Aorta (tissue), 5 donors: ENCODE data around the gene KDM2B. TPM values are rescaled to one million over a fixed set of nuclear protein-coding genes. Genes with fewer than 3 reads are reported as not detected.

Experiments
- ATAC-seq: fragments of 200-7000 bp; cut with Tn5 transposase; one replicate; pipeline ENCODE4 v1.9.1; 2022; ENCODE audit warnings: moderate library complexity; ENCODE audit not compliant: low FRiP score
- DNase-seq, 2 donors: peaks; one replicate each; pipeline ENCODE4 v3.0.0-alpha.2; 2020
- H3K27ac ChIP-seq, 2 donors: one replicate each; pipeline ENCODE4 v1.5.1; 2013; ENCODE audit warnings: low read length in 2 of 2, mild to moderate bottlenecking in 2 of 2, moderate library complexity in 2 of 2, control low read depth in 1 of 2, inconsistent platforms in 1 of 2, low read depth in 1 of 2
- H3K27me3 ChIP-seq, 2 donors: one replicate each; pipeline ENCODE4 v1.6.1; 2013; ENCODE audit warnings: control low read depth in 1 of 2, low read length in 1 of 2, mild to moderate bottlenecking in 1 of 2, moderate library complexity in 1 of 2; ENCODE audit not compliant: insufficient read depth in 2 of 2, control insufficient read depth in 1 of 2
- H3K36me3 ChIP-seq, 2 donors: one replicate each; pipeline ENCODE4 v1.6.1; 2013; ENCODE audit warnings: control low read depth in 1 of 2, low read length in 1 of 2, mild to moderate bottlenecking in 1 of 2; ENCODE audit not compliant: insufficient read depth in 2 of 2, control insufficient read depth in 1 of 2
- H3K4me1 ChIP-seq, 2 donors: one replicate each; pipeline ENCODE4 v1.6.1; 2013; ENCODE audit warnings: low read length in 2 of 2, control low read depth in 1 of 2, mild to moderate bottlenecking in 1 of 2, moderate library complexity in 1 of 2; ENCODE audit not compliant: insufficient read depth in 2 of 2, control insufficient read depth in 1 of 2
- H3K4me3 ChIP-seq, 2 donors: one replicate each; pipeline ENCODE4 v1.5.1; 2013; ENCODE audit warnings: low read length in 2 of 2, control low read depth in 1 of 2, mild to moderate bottlenecking in 1 of 2
- H3K9me3 ChIP-seq: one replicate; pipeline ENCODE4 v1.6.1; 2013; ENCODE audit warnings: mild to moderate bottlenecking, low read length; ENCODE audit not compliant: control insufficient read depth
- WGBS, 2 donors: extraction: QIAGEN DNeasy Blood & Tissue Kit; methylation state at CpG; one replicate each; pipeline ENCODE4 v1.1.7; 2013; 5-methylcytosine and 5-hydroxymethylcytosine counted together
- intact Hi-C, 2 donors: fragments of 100-400 bp; cut with DNase I; formaldehyde crosslinking; loops; one replicate each; pipeline versions ENCODE4 v1.14.2 to v1.15.0; 2022
- polyA plus RNA-seq, 2 donors: library from polyadenylated mRNA; stranded (reverse); fragments of 200-250 nt; gene quantifications; one replicate each; pipeline ENCODE4 v1.2.3, GENCODE V29; 2013
- total RNA-seq, 2 donors: library from RNA; stranded (reverse); fragmentation: NEBNext Ultra II Directional; extraction: Animal tissue kit (Norgen Biotek cat#: 25700); gene quantifications; one replicate each; pipeline ENCODE4 v1.2.1, GENCODE V29; 2021
- donor health status: healthy with polysubstance abuse.
- donor health status: Bipolar disorder and iron deficiency.
- donor health status: DM: no; HTN: no; CAD: no.
- donor health status: DM: no; HTN: no; CAD: no.
- donor health status: DM: yes; HTN: yes; CAD: no.

Gene KDM2B
- total and polyA plus RNA-seq, 4 donors: 8.0 to 28.0 (median 14.3) TPM

DNA sequence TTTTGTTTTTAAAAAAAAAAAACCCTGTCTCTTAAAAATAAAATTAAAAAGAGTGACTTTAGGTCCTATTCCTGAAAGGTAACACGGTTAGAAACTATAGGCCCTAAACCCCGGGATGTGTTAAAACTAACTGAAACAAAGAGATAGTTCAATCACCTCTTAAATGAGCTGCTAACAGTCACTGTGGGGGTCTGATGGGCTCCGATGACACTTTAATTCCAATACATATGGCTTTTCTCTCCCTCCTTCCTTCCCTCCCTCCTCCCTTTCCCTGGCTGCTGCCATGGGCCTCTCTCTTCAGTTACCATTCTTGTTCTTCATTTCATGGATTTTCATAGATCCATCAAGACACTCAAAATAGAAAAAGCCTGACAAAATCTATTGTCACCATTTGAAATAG lies 104.3 kb downstream of the KDM2B start:
- intact Hi-C loops: no loop called here
- H3K27me3 ChIP-seq: no peaks in the 10 kb centered on the region
- ATAC-seq (no peak), DNase-seq (no peak)
- H3K9me3 ChIP-seq: no peaks in the 10 kb centered on the region
- no peak overlapping the region for H3K4me3 ChIP-seq
- H3K36me3 ChIP-seq: no peaks in the 10 kb centered on the region
- no peaks in the 10 kb centered on the region for H3K4me1 ChIP-seq
- WGBS, 2 donors: 85 to 92% methylated on average over 3 of the region's 3 CpGs
- no peak overlapping the region for H3K27ac ChIP-seq

DNA sequence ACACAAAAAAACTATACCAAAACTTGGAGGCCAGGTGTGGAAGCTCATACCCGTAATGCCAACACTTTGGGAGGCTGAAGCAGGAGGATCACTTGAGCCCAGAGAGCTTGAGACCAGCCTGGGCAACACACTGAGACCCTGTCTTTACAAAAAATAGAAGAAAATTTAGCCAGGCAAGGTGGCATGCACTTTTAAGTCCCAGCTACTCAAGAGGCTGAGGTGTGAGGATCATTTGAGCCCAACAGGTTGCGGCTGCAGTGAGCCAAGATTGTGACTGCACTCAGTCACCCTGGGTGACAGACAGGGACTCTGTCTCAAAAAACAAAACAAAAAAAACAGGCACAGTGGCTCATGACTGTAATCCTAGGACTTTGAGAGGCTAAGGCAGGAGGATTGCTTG lies 105.5 kb downstream of the KDM2B start:
- no peak overlapping the region for H3K4me3 ChIP-seq
- DNase-seq: no peak
- H3K27me3 ChIP-seq: no peaks in the 10 kb centered on the region
- no peaks in the 10 kb centered on the region for H3K36me3 ChIP-seq
- H3K9me3 ChIP-seq: no peaks in the 10 kb centered on the region
- no peaks in the 10 kb centered on the region for H3K4me1 ChIP-seq
- H3K27ac ChIP-seq: no peak overlapping the region
- no peak for ATAC-seq
- intact Hi-C loops: no loop called here
- WGBS, 2 donors: 96 to 98% methylated on average over 2 of the region's 2 CpGs

DNA sequence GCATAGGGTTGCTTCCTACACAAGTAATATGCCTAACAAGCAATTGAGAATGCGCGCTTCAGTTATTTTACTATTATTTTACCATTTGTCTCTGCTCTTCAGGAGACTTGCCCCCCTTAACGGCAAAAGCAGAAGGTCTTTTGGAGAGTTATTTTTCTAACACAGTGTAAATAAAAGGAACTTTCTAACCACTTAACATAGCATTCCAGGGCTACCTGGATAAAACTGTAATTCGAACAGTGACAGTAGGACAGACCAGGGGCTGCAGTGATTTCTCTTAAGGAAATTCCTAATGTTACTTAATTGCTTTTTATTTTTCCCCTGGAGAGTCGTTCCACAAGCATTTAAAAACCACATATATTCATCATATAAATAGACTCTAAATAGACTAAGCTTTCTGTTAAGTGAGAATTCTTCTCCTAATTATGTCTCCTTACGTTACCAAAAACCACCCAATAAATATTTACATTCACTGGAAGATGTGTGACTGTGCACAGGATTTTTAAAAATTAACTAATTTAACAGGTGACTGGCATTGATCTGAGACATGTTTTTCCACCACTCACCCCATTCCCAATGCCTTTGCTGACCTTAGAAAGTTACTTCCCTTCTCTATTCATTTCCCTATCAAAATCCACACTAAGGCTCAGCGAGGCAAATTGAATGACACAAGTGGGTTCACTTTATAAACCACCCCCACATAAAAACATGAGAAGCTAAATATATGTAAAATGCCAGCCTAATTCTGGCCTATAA lies 108.5 kb downstream of the KDM2B start:
- Histone ChIP-seq H3K9me3 (no peaks in the 10 kb centered on the region), H3K36me3 (no peaks in the 10 kb centered on the region), H3K27me3 (no peaks in the 10 kb centered on the region), H3K4me3 (no peak overlapping the region), H3K27ac (no peak overlapping the region), H3K4me1 (no peaks in the 10 kb centered on the region)
- DNase-seq (no peak), ATAC-seq (no peak)
- intact Hi-C loops: no loop called here
- WGBS, 2 donors: 92 to 93% methylated on average over 7 of the region's 7 CpGs

DNA sequence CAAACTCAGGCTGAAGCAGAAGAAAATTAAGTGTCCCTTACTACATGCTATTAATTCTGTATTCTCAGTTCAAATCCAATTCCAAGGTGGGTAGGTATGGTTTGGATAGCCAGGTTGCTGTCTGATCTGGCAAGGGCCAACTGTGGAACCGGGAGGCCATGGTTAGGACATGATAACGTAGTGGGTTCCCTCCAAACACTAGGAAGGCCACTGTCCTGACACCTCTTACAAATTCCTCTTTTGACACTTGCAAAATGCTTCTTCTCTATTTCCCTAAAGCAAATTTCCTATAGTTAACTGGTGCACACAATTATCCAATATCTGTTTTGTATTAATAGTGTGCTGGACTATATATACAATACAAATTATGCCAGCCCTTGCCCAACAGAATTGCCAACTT lies 110.1 kb downstream of the KDM2B start:
- H3K4me3 ChIP-seq: no peak overlapping the region
- H3K27me3 ChIP-seq: no peaks in the 10 kb centered on the region
- no peaks in the 10 kb centered on the region for H3K9me3 ChIP-seq
- WGBS, 2 donors: 90 to 91% methylated on average over 2 of the region's 2 CpGs
- ATAC-seq (no peak), DNase-seq (no peak)
- H3K4me1 ChIP-seq: no peaks in the 10 kb centered on the region
- H3K27ac ChIP-seq: no peak overlapping the region
- no peaks in the 10 kb centered on the region for H3K36me3 ChIP-seq
- intact Hi-C loops: no loop called here

DNA sequence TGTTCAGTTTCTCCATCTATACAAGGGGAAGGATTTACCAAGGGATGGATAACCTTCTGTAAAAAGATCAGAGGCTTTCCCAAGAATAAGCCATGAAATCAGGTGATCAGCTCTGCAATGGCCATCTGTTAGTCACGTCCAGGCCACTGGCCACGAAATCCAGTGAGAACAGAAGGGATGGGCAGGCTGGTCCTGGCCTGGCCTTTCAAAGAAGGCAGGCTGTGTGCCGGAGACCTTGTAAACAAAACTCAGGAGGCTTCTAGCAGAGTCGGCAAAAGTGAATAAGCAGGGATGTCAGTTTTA lies 112.4 kb downstream of the KDM2B start:
- WGBS, 2 donors: 60 to 63% methylated on average over 4 of the region's 4 CpGs
- ATAC-seq (no peak), DNase-seq (no peak)
- H3K27me3 ChIP-seq: no peaks in the 10 kb centered on the region
- no peaks in the 10 kb centered on the region for H3K36me3 ChIP-seq
- no peaks in the 10 kb centered on the region for H3K4me1 ChIP-seq
- H3K27ac ChIP-seq: no peak overlapping the region
- no peaks in the 10 kb centered on the region for H3K9me3 ChIP-seq
- no peak overlapping the region for H3K4me3 ChIP-seq
- intact Hi-C loops: no loop called here

DNA sequence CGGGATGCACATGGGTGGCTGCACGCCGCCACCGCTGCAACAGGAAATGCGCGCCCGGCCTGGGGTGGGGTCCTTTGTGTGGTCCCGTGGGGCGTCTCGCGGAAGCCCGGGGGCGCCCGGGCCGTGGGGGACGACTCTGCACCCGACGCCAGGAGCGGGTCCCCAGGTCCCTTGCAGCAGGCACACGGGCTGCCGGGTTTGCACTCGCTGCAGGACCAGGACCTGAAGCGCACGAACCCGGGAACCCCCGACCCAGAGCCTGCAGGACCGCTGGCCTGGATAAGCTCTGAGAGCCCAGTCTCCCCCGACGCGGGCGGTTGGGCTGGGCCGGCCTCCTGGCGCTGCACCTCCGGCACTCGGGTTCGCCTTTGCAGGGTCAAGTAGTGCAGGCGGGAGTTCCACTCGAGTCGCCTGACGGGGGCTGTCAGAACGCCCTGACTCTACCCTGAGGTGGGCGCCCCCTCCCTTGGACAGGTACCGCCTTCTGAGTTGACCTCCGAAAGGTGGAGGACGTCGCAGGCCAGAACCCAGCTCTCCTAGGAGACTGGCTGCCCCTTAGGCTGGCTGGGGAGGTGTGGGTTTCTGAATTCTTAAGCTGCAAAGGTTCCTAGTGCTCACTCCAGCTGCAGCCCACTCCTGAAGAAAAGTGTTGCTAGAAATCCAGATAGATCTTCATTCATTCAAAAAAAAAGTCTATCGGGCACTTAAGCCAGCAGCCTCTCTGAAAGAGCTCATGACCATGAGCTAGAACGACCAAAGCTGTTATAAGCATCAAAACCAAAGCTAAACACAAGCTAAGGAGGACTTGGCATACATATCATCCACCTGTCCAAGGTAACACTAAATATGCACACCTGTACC lies 113.0 kb downstream of the KDM2B start:
- ATAC-seq (peak; percentile 43), DNase-seq (peak; percentile 76 to 87)
- Histone ChIP-seq H3K4me3 (peak overlapping the region; percentile 19 to 29), H3K27ac (no peak overlapping the region), H3K4me1 (no peaks in the 10 kb centered on the region), H3K27me3 (no peaks in the 10 kb centered on the region), H3K9me3 (no peaks in the 10 kb centered on the region), H3K36me3 (no peaks in the 10 kb centered on the region)
- WGBS, 2 donors: 5% methylated on average over 47 to 48 of the region's 48 CpGs
- intact Hi-C loops: no loop called here

DNA sequence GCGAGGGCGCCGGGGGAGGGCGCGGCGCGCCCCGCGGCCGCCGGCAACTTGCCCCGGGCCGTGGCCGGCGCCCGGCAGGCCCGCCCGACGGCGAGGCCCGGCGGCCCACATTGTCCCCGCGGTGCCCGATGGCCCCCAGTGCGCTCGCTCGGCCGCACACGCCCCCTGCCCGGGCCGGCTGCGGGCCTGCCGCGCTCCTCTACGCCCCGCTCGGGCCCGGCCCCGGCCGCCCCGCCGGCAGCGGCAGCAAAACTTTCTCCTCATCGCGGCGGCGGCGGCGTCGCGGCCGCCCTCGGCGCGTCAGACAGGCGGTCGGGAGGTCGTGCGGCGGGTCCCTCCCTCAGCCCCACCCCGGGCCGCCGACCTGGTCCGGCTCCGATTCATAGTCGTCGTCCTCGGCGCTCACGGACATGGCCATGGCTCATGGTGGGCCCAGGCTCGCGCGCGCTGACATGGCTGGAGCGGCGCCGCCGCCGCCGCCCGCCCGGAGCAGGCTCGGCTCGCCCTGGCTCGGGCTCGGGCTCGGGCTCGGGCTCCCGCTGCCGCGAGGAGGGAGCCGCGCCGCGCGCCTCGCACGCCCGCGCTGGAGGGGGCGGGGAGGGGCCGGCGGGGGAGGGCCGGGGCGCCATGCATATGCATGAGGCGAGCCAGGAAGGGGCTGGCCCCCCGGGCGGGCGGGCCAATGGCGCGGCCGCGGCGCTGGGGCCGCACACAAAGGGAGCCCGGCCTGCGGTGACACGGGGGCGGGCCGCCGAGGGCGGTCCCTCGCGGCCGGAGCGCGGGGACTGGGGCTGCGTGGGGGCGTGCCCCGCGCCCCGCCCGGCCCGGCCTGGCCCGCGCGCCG lies 113.8 kb downstream of the KDM2B start:
- Histone ChIP-seq H3K27ac (peak overlapping the region; percentile 23 to 58), H3K9me3 (no peaks in the 10 kb centered on the region), H3K4me3 (peak overlapping the region; percentile 77 to 84), H3K4me1 (no peaks in the 10 kb centered on the region), H3K36me3 (no peaks in the 10 kb centered on the region), H3K27me3 (no peaks in the 10 kb centered on the region)
- peak; percentile 95 to 97 for DNase-seq
- peak; percentile 94 for ATAC-seq
- intact Hi-C loops: no loop called here
- 0 to 1% methylated on average over 28 to 139 of the region's 139 CpGs for WGBS, 2 donors

DNA sequence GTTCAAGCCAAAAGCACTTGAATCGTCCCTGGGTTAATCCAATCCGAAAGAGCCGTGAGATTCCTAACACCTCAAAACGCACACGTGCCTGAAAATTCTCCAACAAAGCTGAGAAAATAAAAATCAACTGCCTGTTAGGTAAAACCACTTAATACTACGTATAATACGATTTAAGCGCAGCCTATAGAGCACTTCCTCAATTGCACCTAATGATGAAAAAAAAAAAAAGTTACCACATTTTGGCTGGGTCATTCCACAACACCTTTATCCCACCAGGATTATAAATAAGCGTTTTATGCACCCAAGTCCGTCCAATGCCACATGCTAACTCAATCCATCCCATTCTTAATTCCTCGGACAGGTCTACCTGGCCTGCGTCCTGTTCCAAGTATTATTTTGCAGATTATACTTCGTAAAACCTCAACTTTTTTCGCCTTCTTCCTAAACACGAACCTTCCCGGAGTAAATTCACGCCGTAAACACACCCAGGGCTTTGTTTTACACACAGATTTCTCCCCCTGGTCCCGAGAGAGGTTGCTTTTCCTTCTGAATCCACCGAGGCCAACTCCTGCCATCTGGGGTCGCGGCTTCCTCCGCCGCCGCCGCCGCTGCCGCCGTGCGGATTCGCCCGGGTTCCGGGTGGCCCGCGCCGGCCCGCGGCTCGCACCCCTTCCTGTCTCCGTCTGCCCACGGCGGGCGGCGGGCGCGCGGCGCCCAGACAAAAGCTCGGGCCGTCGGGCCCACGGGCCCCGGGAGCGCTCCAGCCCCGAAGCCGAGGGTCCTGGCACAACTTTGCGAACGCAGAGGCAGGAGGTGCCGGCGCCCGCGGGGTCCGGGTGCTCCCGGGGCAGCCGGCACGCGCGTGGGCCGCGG lies 114.7 kb downstream of the KDM2B start:
- H3K4me3 ChIP-seq: peak overlapping the region; percentile 77 to 84
- H3K9me3 ChIP-seq: no peaks in the 10 kb centered on the region
- no peaks in the 10 kb centered on the region for H3K36me3 ChIP-seq
- no peaks in the 10 kb centered on the region for H3K27me3 ChIP-seq
- no peak overlapping the region for H3K27ac ChIP-seq
- no peak for ATAC-seq
- intact Hi-C loops: no loop called here
- no peak for DNase-seq
- no peaks in the 10 kb centered on the region for H3K4me1 ChIP-seq
- WGBS, 2 donors: 14 to 18% methylated on average over 64 to 70 of the region's 70 CpGs
